K562 (cell line): Measurements from ENCODE around the gene TNFRSF13B. TPM values are rescaled to one million over a fixed set of nuclear protein-coding genes. Genes with fewer than 3 reads are reported as not detected.

Experiments
- ATAC-seq: fragments of 200-7000 bp; cut with Tn5 transposase; 3 replicates; pipeline ENCODE4 v1.9.1; 2020; ENCODE audit warnings: moderate library complexity
- BruUV-seq: library from RNA; stranded (reverse); fragments of 400-500 nt; replicated peaks from 2 replicates; lab custom pipeline; 2021; lab: Mats Ljungman, UMichigan
- CTCF ChIA-PET: fragments of 300-600 bp; formaldehyde crosslinking; extraction: SDS; loops from one replicate; lab custom pipeline; 2021; ENCODE audit warnings: low intra/inter-chr PET ratio; lab: Yijun Ruan, JAX
- POLR2A ChIA-PET: fragments of 300-600, 350-650 bp; sonication (Branson Sonifier 250); formaldehyde crosslinking; extraction: SDS; loops from one replicate; lab custom pipeline; 2021; ENCODE audit warnings: antibody characterized with exemption, inconsistent platforms; lab: Yijun Ruan, JAX
- DNase-seq, 4 experiments: peaks; one replicate each; pipeline versions ENCODE4 v3.0.0 to v3.0.0-alpha.2; 2011 to 2018; ENCODE audit warnings: low spot score in 3 of 4, mixed read lengths in 3 of 4; ENCODE audit errors: extremely low read depth in 1 of 4
- FAIRE-seq: peaks from 2 replicates; lab custom pipeline; 2011; peaks lifted over from hg19 to GRCh38; lab: Jason Lieb, UNC
- H2AFZ ChIP-seq: 2 replicates; pipeline ENCODE4 v1.6.0; 2011; ENCODE audit warnings: low read depth, low read length, control low read depth, inconsistent platforms
- H3K27ac ChIP-seq: fragments of 200-600 bp; 3 replicates; pipeline ENCODE4 v1.8.0; 2011; ENCODE audit warnings: low read depth, mild to moderate bottlenecking, control low read depth, inconsistent platforms, low read length, moderate library complexity, mixed read lengths; ENCODE audit errors: extremely low read depth
- H3K27me3 ChIP-seq, 2 experiments: fragments of 300-600 bp in 1 of 2; 2 replicates in 1 of 2; 3 replicates in 1 of 2; pipeline versions ENCODE4 v1.6.0 to v1.8.0; 2011; ENCODE audit warnings: inconsistent platforms in 2 of 2, low read length in 2 of 2, mild to moderate bottlenecking in 1 of 2, mixed read lengths in 1 of 2, moderate library complexity in 1 of 2; ENCODE audit not compliant: control insufficient read depth in 2 of 2, insufficient read depth in 2 of 2
- H3K36me3 ChIP-seq: fragments of 300-600 bp; 3 replicates; pipeline ENCODE4 v1.8.0; 2011; ENCODE audit warnings: mild to moderate bottlenecking, low read length, inconsistent platforms; ENCODE audit not compliant: control insufficient read depth, insufficient read depth
- H3K4me1 ChIP-seq, 2 experiments: fragments of 200-600 bp in 1 of 2; replicated peaks in 1 of 2; 2 replicates in 1 of 2; 3 replicates in 1 of 2; pipeline versions ENCODE4 v1.5.1 to v1.8.0; 2011; ENCODE audit warnings: inconsistent platforms in 2 of 2, low read length in 2 of 2, mild to moderate bottlenecking in 1 of 2, mixed read lengths in 1 of 2, moderate library complexity in 1 of 2; ENCODE audit not compliant: control insufficient read depth in 2 of 2, insufficient read depth in 2 of 2
- H3K4me2 ChIP-seq: 2 replicates; pipeline ENCODE4 v1.6.1; 2011; ENCODE audit warnings: low read length, control low read depth, inconsistent platforms, mixed read lengths; ENCODE audit not compliant: insufficient read depth
- H3K4me3 ChIP-seq: fragments of 200-600 bp; sonication (generic), shearing (Covaris generic); 2 replicates; pipeline ENCODE4 v1.5.1; 2016; ENCODE audit warnings: control low read depth, inconsistent platforms
- H3K79me2 ChIP-seq: fragments of 200-600 bp; 3 replicates; pipeline ENCODE4 v1.8.0; 2011; ENCODE audit warnings: low read length, inconsistent platforms; ENCODE audit not compliant: control insufficient read depth, insufficient read depth
- H3K9ac ChIP-seq, 2 experiments: 2 replicates each; pipeline versions ENCODE4 v1.6.0 to v1.6.1; 2011; ENCODE audit warnings: low read depth in 2 of 2, low read length in 2 of 2, control low read depth in 1 of 2, inconsistent platforms in 1 of 2, mild to moderate bottlenecking in 1 of 2, mixed read lengths in 1 of 2; ENCODE audit not compliant: insufficient read depth in 1 of 2
- H3K9me1 ChIP-seq: one replicate; pipeline ENCODE4 v1.6.0; 2011; ENCODE audit warnings: inconsistent platforms, mild to moderate bottlenecking, low read length, moderate library complexity; ENCODE audit not compliant: control insufficient read depth, insufficient read depth
- H3K9me3 ChIP-seq: replicated peaks from 2 replicates; pipeline ENCODE4 v1.5.1; 2011; ENCODE audit warnings: low read depth, low read length, inconsistent platforms; ENCODE audit not compliant: control insufficient read depth, insufficient read depth
- H4K20me1 ChIP-seq: replicated peaks from 2 replicates; pipeline ENCODE4 v1.6.1; 2011; ENCODE audit warnings: low read length, inconsistent platforms, mixed read lengths; ENCODE audit not compliant: control insufficient read depth, insufficient read depth
- BDP1 ChIP-seq: IDR thresholded peaks from 3 replicates; pipeline ENCODE4 v1.6.1; 2011; ENCODE audit not compliant: insufficient read length, insufficient read depth
- GTF2E2 ChIP-seq: fragments of 200-800 bp; sonication (Bioruptor generic); IDR thresholded peaks from 2 replicates; pipeline ENCODE4 v1.6.1; 2016; ENCODE audit warnings: missing genetic modification characterization, missing compliant biosample characterization
- JUNB ChIP-seq: fragments of 450-650 bp; formaldehyde crosslinking; conservative IDR thresholded peaks from 2 replicates; pipeline ENCODE4 v1.4.0; 2020; ENCODE audit warnings: mild to moderate bottlenecking
- LARP7 ChIP-seq: fragments of 450-650 bp; IDR thresholded peaks from 2 replicates; pipeline ENCODE4 v1.6.1; 2016
- NFE2 ChIP-seq: IDR thresholded peaks from 2 replicates; pipeline ENCODE4 v1.6.1; 2014; ENCODE audit warnings: antibody characterized with exemption, low read depth
- PRPF4 ChIP-seq: fragments of 200-400 bp; formaldehyde crosslinking; IDR thresholded peaks from one replicate; pipeline ENCODE4 v1.6.1; 2017; ENCODE audit warnings: low read length, low read depth, mild to moderate bottlenecking; ENCODE audit not compliant: insufficient read depth, poor library complexity, severe bottlenecking
- RHOXF2B ChIP-seq: fragments of 250-450 bp; sonication (Bioruptor Pico); conservative IDR thresholded peaks from 2 replicates; pipeline ENCODE4 v1.5.1; 2021
- SRSF1 ChIP-seq: fragments of 200-400 bp; formaldehyde crosslinking; IDR thresholded peaks from 2 replicates; pipeline ENCODE4 v1.6.1; 2017; ENCODE audit warnings: mild to moderate bottlenecking, low read depth, low read length, moderate library complexity
- TCF3 ChIP-seq: sonication (generic); formaldehyde crosslinking; IDR thresholded peaks from 2 replicates; pipeline ENCODE4 v1.4.0; 2020; ENCODE audit warnings: mild to moderate bottlenecking, missing genetic modification reagents
- ZBED1 ChIP-seq: IDR thresholded peaks from 2 replicates; pipeline ENCODE4 v1.6.1; 2014
- ZEB2 ChIP-seq: fragments of 450-650 bp; IDR thresholded peaks from 2 replicates; pipeline ENCODE4 v1.6.1; 2016
- ZNF232 ChIP-seq: sonication (generic); formaldehyde crosslinking; IDR thresholded peaks from 2 replicates; pipeline ENCODE4 v1.8.0; 2022; ENCODE audit warnings: mild to moderate bottlenecking, missing genetic modification reagents
- ZNF253 ChIP-seq: fragments of 250-450 bp; sonication (Bioruptor Pico); conservative IDR thresholded peaks from 2 replicates; pipeline ENCODE4 v1.6.1; 2021; ENCODE audit warnings: mild to moderate bottlenecking
- ZNF324 ChIP-seq: fragments of 250-450 bp; sonication (Bioruptor Pico); IDR thresholded peaks from 2 replicates; pipeline ENCODE4 v1.4.0; 2020; ENCODE audit warnings: mild to moderate bottlenecking
- ZNF586 ChIP-seq: fragments of 450-650 bp; formaldehyde crosslinking; conservative IDR thresholded peaks from 2 replicates; pipeline ENCODE4 v1.4.0; 2020; ENCODE audit warnings: mild to moderate bottlenecking, moderate library complexity
- ZNF79 ChIP-seq: fragments of 250-450 bp; sonication (Bioruptor Pico); IDR thresholded peaks from 2 replicates; pipeline ENCODE4 v1.4.0; 2020; ENCODE audit warnings: low read depth, mild to moderate bottlenecking, moderate library complexity
- WGBS: fragments of 100-300 bp; shearing (Covaris generic); methylation state at CpG from one replicate; pipeline ENCODE4 v1.1.6; 2016; ENCODE audit warnings: low coverage, mixed read lengths; ENCODE audit not compliant: insufficient coverage; ENCODE audit errors: missing lambda C conversion rate; 5-methylcytosine and 5-hydroxymethylcytosine counted together
- in situ Hi-C: fragments of 300-500 bp; cut with MboI; formaldehyde crosslinking; loops from 4 replicates; pipeline ENCODE4 v1.15.0; 2018; ENCODE audit warnings: inconsistent platforms, mixed read lengths
- intact Hi-C: fragments of 100-400 bp; cut with micrococcal nuclease; formaldehyde crosslinking; loops from 2 replicates; pipeline ENCODE4 v1.14.2; 2022
- polyA plus RNA-seq, 8 experiments: library from polyadenylated mRNA; depleted of rRNA in 4 of 8; stranded (reverse) in 5 of 8; unstranded in 3 of 8; fragments of >200 nt; fragmentation: Nextera tagmentation in 2 of 8; fragmentation: Illumina TruSeq in 1 of 8; extraction: Ambion mirVana in 2 of 8; extraction: Trizol in 1 of 8; gene quantifications; 2 replicates each; pipeline versions ENCODE4 v1.2.1 to v1.2.3, GENCODE V29; 2011 to 2014; ENCODE audit warnings: inconsistent platforms in 1 of 8, missing spikeins in 1 of 8
- total RNA-seq, 7 experiments: library from RNA; depleted of rRNA in 6 of 7; stranded (reverse); fragments of >200 nt in 6 of 7; fragmentation: Illumina TruSeq in 2 of 7; extraction: Trizol in 2 of 7; gene quantifications; 2 replicates each; pipeline versions ENCODE4 v1.2.1 to v1.2.3, GENCODE V29; 2011 to 2021; ENCODE audit warnings: low replicate concordance in 1 of 7
- TF ChIP-seq, protein P1 (sequence below): fragments of 450-650 bp; IDR thresholded peaks from 2 replicates; pipeline ENCODE4 v1.6.1; 2016; ENCODE audit warnings: missing biosample characterization, missing genetic modification characterization
- TF ChIP-seq, protein P2 (sequence below): sonication (generic); formaldehyde crosslinking; IDR thresholded peaks from 2 replicates; pipeline ENCODE4 v1.8.1; 2023; ENCODE audit warnings: mild to moderate bottlenecking, missing genetic modification reagents
- TF ChIP-seq, protein P3 (sequence below), 2 experiments: fragments of 450-650 bp in 1 of 2; sonication (generic) in 1 of 2; formaldehyde crosslinking; conservative IDR thresholded peaks; 2 replicates each; pipeline versions ENCODE4 v1.4.0 to v1.8.1; 2020 to 2022; ENCODE audit warnings: mild to moderate bottlenecking in 1 of 2, missing genetic modification reagents in 1 of 2

Gene TNFRSF13B
- total and polyA plus RNA-seq, 9 of the 15 experiments (the other 6 are each of a cell fraction or from before 2014, with no cell fraction given), result not detected

DNA sequence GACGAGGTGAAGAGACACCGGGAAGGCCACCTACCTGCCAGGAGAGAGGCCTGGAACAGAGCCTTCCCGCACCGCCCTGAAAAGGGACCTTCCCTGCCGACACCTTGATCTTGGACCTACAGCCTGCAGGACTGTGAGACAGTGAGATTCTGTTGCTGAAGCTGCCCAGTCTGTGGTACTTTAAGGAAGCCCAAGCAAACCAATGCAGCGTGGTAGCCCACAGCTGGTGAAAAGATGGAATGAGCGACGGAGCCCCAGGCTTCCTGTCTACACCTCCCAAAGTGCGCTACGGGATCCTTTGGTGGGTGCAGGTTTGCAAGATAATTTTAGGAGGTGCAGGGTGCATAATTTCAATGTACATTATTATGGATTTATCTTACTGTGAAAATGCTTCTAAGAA lies 33.9 kb downstream of the TNFRSF13B start (continued):
- TF ChIP-seq SRSF1, result no peak

DNA sequence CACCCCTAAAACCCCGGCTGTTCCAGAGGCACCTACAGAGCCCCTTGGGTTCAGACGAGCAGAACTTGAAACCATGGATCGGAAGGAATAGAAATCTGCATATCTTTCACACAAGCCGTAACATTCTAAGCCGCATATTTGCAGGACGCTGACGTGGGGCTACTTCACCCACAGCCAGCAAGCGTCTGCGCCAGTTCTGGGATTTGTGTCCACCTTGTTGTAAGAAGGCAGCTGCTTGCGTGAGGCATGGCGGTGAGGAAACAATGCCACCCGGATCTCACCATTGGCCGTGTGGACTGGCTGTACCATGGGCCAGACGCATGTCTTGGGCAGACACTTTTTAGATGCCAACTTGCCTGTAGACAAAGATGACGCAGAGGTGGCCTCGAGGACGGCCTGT lies 34.5 kb downstream of the TNFRSF13B start:
- 2% methylated on average over 16 of the region's 17 CpGs for WGBS
- Histone ChIP-seq H3K4me1 (no peaks in the 10 kb centered on the region), H3K79me2 (no peaks in the 10 kb centered on the region), H3K27ac (no peak overlapping the region), H3K4me2 (no peak overlapping the region), H3K27me3 (peaks cover 0 to 71% of the 10 kb centered on the region in 2 experiments; a peak in 2 of 5 replicates), H3K9ac (no peak overlapping the region), H3K4me3 (no peak overlapping the region), H3K9me1 (no peaks in the 10 kb centered on the region), H4K20me1 (no peaks in the 10 kb centered on the region), H3K9me3 (no peaks in the 10 kb centered on the region), H3K36me3 (no peaks in the 10 kb centered on the region), H2AFZ (no peak overlapping the region)
- BruUV-seq, result no TSS peak
- ATAC-seq (no peak), DNase-seq (no peak), FAIRE-seq (no peak)
- TF ChIP-seq ZNF253 (CRISPR knock-in tag) (no peak), TCF3 (CRISPR knock-in tag) (no peak), GTF2E2 (no peak), ZBED1 (no peak), BDP1 (no peak), ZNF79 (CRISPR knock-in tag) (no peak), ZEB2 (no peak), NFE2 (no peak), PRPF4 (no peak), LARP7 (no peak), ZNF232 (CRISPR knock-in tag) (no peak), ZNF586 (no peak), ZNF324 (CRISPR knock-in tag) (no peak), RHOXF2B (CRISPR knock-in tag) (no peak), JUNB (no peak)
- TF ChIP-seq, protein P1, sequence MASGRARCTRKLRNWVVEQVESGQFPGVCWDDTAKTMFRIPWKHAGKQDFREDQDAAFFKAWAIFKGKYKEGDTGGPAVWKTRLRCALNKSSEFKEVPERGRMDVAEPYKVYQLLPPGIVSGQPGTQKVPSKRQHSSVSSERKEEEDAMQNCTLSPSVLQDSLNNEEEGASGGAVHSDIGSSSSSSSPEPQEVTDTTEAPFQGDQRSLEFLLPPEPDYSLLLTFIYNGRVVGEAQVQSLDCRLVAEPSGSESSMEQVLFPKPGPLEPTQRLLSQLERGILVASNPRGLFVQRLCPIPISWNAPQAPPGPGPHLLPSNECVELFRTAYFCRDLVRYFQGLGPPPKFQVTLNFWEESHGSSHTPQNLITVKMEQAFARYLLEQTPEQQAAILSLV (tag), result no peak
- TF ChIP-seq, protein P2, sequence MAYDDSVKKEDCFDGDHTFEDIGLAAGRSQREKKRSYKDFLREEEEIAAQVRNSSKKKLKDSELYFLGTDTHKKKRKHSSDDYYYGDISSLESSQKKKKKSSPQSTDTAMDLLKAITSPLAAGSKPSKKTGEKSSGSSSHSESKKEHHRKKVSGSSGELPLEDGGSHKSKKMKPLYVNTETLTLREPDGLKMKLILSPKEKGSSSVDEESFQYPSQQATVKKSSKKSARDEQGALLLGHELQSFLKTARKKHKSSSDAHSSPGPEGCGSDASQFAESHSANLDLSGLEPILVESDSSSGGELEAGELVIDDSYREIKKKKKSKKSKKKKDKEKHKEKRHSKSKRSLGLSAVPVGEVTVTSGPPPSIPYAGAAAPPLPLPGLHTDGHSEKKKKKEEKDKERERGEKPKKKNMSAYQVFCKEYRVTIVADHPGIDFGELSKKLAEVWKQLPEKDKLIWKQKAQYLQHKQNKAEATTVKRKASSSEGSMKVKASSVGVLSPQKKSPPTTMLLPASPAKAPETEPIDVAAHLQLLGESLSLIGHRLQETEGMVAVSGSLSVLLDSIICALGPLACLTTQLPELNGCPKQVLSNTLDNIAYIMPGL (CRISPR knock-in tag), result no peak
- TF ChIP-seq, protein P3, sequence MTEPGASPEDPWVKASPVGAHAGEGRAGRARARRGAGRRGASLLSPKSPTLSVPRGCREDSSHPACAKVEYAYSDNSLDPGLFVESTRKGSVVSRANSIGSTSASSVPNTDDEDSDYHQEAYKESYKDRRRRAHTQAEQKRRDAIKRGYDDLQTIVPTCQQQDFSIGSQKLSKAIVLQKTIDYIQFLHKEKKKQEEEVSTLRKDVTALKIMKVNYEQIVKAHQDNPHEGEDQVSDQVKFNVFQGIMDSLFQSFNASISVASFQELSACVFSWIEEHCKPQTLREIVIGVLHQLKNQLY (CRISPR knock-in tag; conservative IDR thresholded peaks at IDR 0.05), result no peak
- ChIA-PET POLR2A (no interaction called here), CTCF (no interaction called here)
- intact Hi-C loops, result no loop called here
- in situ Hi-C loops, result no loop called here
